IgD-negative memory B cell (primary cell): ENCODE data around the gene ADGRE3. TPM values are rescaled to one million over a fixed set of nuclear protein-coding genes. Genes with fewer than 3 reads are reported as not detected.

Experiments used
- H3K27ac Mint-ChIP-seq, 3 donors: one replicate each; pipeline ENCODE4 v1.8.0; 2020 to 2022; ENCODE audit warnings: mild to moderate bottlenecking in 3 of 3, mixed read lengths in 3 of 3, moderate library complexity in 1 of 3
- H3K27me3 Mint-ChIP-seq: one replicate; pipeline ENCODE4 v1.8.0; 2021; ENCODE audit warnings: mixed read lengths
- H3K36me3 Mint-ChIP-seq: one replicate; pipeline ENCODE4 v1.8.0; 2020; ENCODE audit warnings: mild to moderate bottlenecking, mixed read lengths
- H3K4me1 Mint-ChIP-seq, 3 donors: one replicate each; pipeline ENCODE4 v1.8.0; 2020 to 2022; ENCODE audit warnings: mixed read lengths in 3 of 3, mild to moderate bottlenecking in 1 of 3
- H3K4me3 Mint-ChIP-seq, 4 donors: one replicate each; pipeline ENCODE4 v1.8.0; 2020 to 2022; ENCODE audit warnings: mild to moderate bottlenecking in 4 of 4, mixed read lengths in 4 of 4, moderate library complexity in 3 of 4
- H3K9me3 Mint-ChIP-seq, 3 donors: one replicate each; pipeline ENCODE4 v1.8.0; 2020 to 2021; ENCODE audit warnings: mixed read lengths in 3 of 3, mild to moderate bottlenecking in 1 of 3
- polyA plus RNA-seq: library from polyadenylated mRNA; unstranded; fragments of 300-500 nt; fragmentation: Illumina TruSeq; gene quantifications from one replicate; pipeline ENCODE4 v1.2.3, GENCODE V29; 2021

ADGRE3 gene
- polyA plus RNA-seq, 1 donor from 2014 or later = not detected

GRCh38 chr19:14682084-14682483 lies 7.4 kb upstream of the ADGRE3 start:
- H3K4me1 Mint-ChIP-seq = peaks cover 5 to 12% (median 7%) of the 10 kb centered on the region in 3 donors
- H3K4me3 Mint-ChIP-seq = no peak overlapping the region
- H3K9me3 Mint-ChIP-seq = no peaks in the 10 kb centered on the region
- H3K27ac Mint-ChIP-seq = no peak overlapping the region
- no peaks in the 10 kb centered on the region for H3K36me3 Mint-ChIP-seq
- H3K27me3 Mint-ChIP-seq = no peaks in the 10 kb centered on the region

- no peaks in the 10 kb centered on the region for H3K9me3 Mint-ChIP-seq
- no peaks in the 10 kb centered on the region for H3K36me3 Mint-ChIP-seq
- peaks cover 1% of the 10 kb centered on the region for H3K27me3 Mint-ChIP-seq
- no peak overlapping the region for H3K27ac Mint-ChIP-seq
- no peak overlapping the region for H3K4me3 Mint-ChIP-seq
- H3K4me1 Mint-ChIP-seq = peaks cover 8 to 11% (median 10%) of the 10 kb centered on the region in 3 donors
Measured at GRCh38 chr19:14678199-14678598, 3.6 kb upstream of the ADGRE3 start.

- Mint-ChIP-seq H3K9me3 (no peaks in the 10 kb centered on the region), H3K27ac (no peak overlapping the region), H3K36me3 (no peaks in the 10 kb centered on the region), H3K27me3 (peaks cover 2% of the 10 kb centered on the region), H3K4me3 (no peak overlapping the region), H3K4me1 (peaks cover 8 to 11% (median 10%) of the 10 kb centered on the region in 3 donors)
Measured at GRCh38 chr19:14677464-14677863, 2.8 kb upstream of the ADGRE3 start.

- H3K9me3 Mint-ChIP-seq = no peaks in the 10 kb centered on the region
- H3K4me3 Mint-ChIP-seq = no peak overlapping the region
- H3K36me3 Mint-ChIP-seq = no peaks in the 10 kb centered on the region
- no peak overlapping the region for H3K27ac Mint-ChIP-seq
- peaks cover 8 to 14% (median 10%) of the 10 kb centered on the region in 3 donors for H3K4me1 Mint-ChIP-seq
- peaks cover 3% of the 10 kb centered on the region for H3K27me3 Mint-ChIP-seq
Measured at GRCh38 chr19:14676762-14677161, 2.1 kb upstream of the ADGRE3 start.

GRCh38 chr19:14673088-14673487 lies 1.6 kb downstream of the ADGRE3 start:
- Mint-ChIP-seq H3K27me3 (peaks cover 4% of the 10 kb centered on the region), H3K4me3 (no peak overlapping the region), H3K9me3 (no peaks in the 10 kb centered on the region), H3K36me3 (no peaks in the 10 kb centered on the region), H3K4me1 (peaks cover 17 to 23% (median 20%) of the 10 kb centered on the region in 3 donors), H3K27ac (peak overlapping the region in 1 of 3 donors; percentile 12)

GRCh38 chr19:14672188-14672872 lies 2.3 kb downstream of the ADGRE3 start:
- Mint-ChIP-seq H3K27me3 (peaks cover 4% of the 10 kb centered on the region), H3K9me3 (no peaks in the 10 kb centered on the region), H3K36me3 (no peaks in the 10 kb centered on the region), H3K27ac (peak overlapping the region in 1 of 3 donors; percentile 12), H3K4me3 (no peak overlapping the region), H3K4me1 (peaks cover 21 to 27% (median 25%) of the 10 kb centered on the region in 3 donors)

- H3K27ac Mint-ChIP-seq = no peak overlapping the region
- no peak overlapping the region for H3K4me3 Mint-ChIP-seq
- no peaks in the 10 kb centered on the region for H3K9me3 Mint-ChIP-seq
- H3K36me3 Mint-ChIP-seq = no peaks in the 10 kb centered on the region
- H3K27me3 Mint-ChIP-seq = peaks cover 4% of the 10 kb centered on the region
- peaks cover 21 to 27% (median 25%) of the 10 kb centered on the region in 3 donors for H3K4me1 Mint-ChIP-seq
Measured at GRCh38 chr19:14670408-14670807, 4.2 kb downstream of the ADGRE3 start.

- Mint-ChIP-seq H3K27ac (no peak overlapping the region), H3K27me3 (peaks cover 4% of the 10 kb centered on the region), H3K36me3 (no peaks in the 10 kb centered on the region), H3K4me1 (peaks cover 20 to 25% (median 23%) of the 10 kb centered on the region in 3 donors), H3K9me3 (no peaks in the 10 kb centered on the region), H3K4me3 (no peak overlapping the region)
Measured at GRCh38 chr19:14669940-14670339, 4.7 kb downstream of the ADGRE3 start.

GRCh38 chr19:14661372-14661924 lies 13.2 kb downstream of the ADGRE3 start:
- H3K9me3 Mint-ChIP-seq = no peaks in the 10 kb centered on the region
- no peaks in the 10 kb centered on the region for H3K36me3 Mint-ChIP-seq
- H3K4me1 Mint-ChIP-seq = peaks cover 4 to 9% (median 8%) of the 10 kb centered on the region in 3 donors
- peak overlapping the region in 1 of 4 donors; percentile 7 for H3K4me3 Mint-ChIP-seq
- peaks cover 9% of the 10 kb centered on the region for H3K27me3 Mint-ChIP-seq
- peak overlapping the region in 1 of 3 donors; percentile 35 for H3K27ac Mint-ChIP-seq

GRCh38 chr19:14659874-14660489 lies 14.7 kb downstream of the ADGRE3 start:
- Mint-ChIP-seq H3K36me3 (no peaks in the 10 kb centered on the region), H3K27me3 (peaks cover 9% of the 10 kb centered on the region), H3K4me3 (no peak overlapping the region), H3K4me1 (peaks cover 4 to 9% (median 8%) of the 10 kb centered on the region in 3 donors), H3K27ac (peak overlapping the region in 1 of 3 donors; percentile 10), H3K9me3 (no peaks in the 10 kb centered on the region)

GRCh38 chr19:14655726-14656125 lies 18.9 kb downstream of the ADGRE3 start:
- Mint-ChIP-seq H3K27ac (no peak overlapping the region), H3K9me3 (no peaks in the 10 kb centered on the region), H3K36me3 (no peaks in the 10 kb centered on the region), H3K4me3 (no peak overlapping the region), H3K27me3 (peaks cover 3% of the 10 kb centered on the region), H3K4me1 (peaks cover 0 to 2% (median 0%) of the 10 kb centered on the region in 3 donors)

GRCh38 chr19:14654786-14655560 lies 19.7 kb downstream of the ADGRE3 start:
- H3K4me1 Mint-ChIP-seq = no peaks in the 10 kb centered on the region
- no peaks in the 10 kb centered on the region for H3K27me3 Mint-ChIP-seq
- H3K27ac Mint-ChIP-seq = no peak overlapping the region
- no peaks in the 10 kb centered on the region for H3K36me3 Mint-ChIP-seq
- H3K4me3 Mint-ChIP-seq = no peak overlapping the region
- no peaks in the 10 kb centered on the region for H3K9me3 Mint-ChIP-seq

- Mint-ChIP-seq H3K36me3 (peaks cover under 1% of the 10 kb centered on the region), H3K4me1 (peaks cover 0 to 2% (median 0%) of the 10 kb centered on the region in 3 donors), H3K27ac (peak overlapping the region in 1 of 3 donors; percentile 71), H3K9me3 (no peaks in the 10 kb centered on the region), H3K27me3 (peaks cover 3% of the 10 kb centered on the region), H3K4me3 (peak overlapping the region in 1 of 4 donors; percentile 32)
Measured at GRCh38 chr19:14650161-14650560, 24.5 kb downstream of the ADGRE3 start.

GRCh38 chr19:14649020-14649419 lies 25.6 kb downstream of the ADGRE3 start:
- no peak overlapping the region for H3K4me3 Mint-ChIP-seq
- no peak overlapping the region for H3K27ac Mint-ChIP-seq
- peaks cover 4% of the 10 kb centered on the region for H3K27me3 Mint-ChIP-seq
- H3K36me3 Mint-ChIP-seq = peaks cover 2% of the 10 kb centered on the region
- H3K9me3 Mint-ChIP-seq = no peaks in the 10 kb centered on the region
- peaks cover 0 to 2% (median 0%) of the 10 kb centered on the region in 3 donors for H3K4me1 Mint-ChIP-seq

- H3K4me3 Mint-ChIP-seq = peak overlapping the region in 1 of 4 donors; percentile 22
- no peaks in the 10 kb centered on the region for H3K9me3 Mint-ChIP-seq
- H3K27ac Mint-ChIP-seq = no peak overlapping the region
- H3K4me1 Mint-ChIP-seq = peaks cover 0 to 2% (median 0%) of the 10 kb centered on the region in 3 donors
- H3K36me3 Mint-ChIP-seq = peaks cover 2% of the 10 kb centered on the region
- H3K27me3 Mint-ChIP-seq = peaks cover 4% of the 10 kb centered on the region
Measured at GRCh38 chr19:14648506-14648905, 26.1 kb downstream of the ADGRE3 start.
